HG03196 (cell line): ENCODE results near the gene C1orf21.
A peak's percentile ranks its signal among the peaks of the same experiment; 100 is the strongest.

ENCODE experiments used
- ATAC-seq: cut with Tn5 transposase; IDR thresholded peaks from one replicate; pipeline ENCODE4 v1.9.1; 2021; ENCODE audit not compliant: unreplicated experiment

The C1orf21 gene

DNA sequence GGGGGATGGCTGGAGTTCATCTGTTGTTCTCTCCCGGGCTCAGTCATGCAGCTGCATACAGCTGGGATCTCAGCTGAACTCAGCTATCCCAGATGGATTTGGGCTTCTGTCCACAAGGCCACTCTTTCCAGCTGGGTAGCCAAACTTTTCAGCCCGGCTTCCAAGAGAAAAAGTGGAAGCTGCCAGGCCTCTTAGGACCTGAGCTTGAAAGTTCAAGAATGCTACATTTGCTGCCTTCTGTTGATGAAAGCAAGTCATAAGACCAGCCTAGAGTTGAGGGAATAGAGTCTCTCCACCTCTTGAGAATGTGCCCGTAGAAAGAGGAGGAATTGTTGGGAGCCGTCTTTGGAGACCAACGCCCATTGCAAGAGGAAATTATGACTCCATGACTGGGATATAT, 95.3 kb downstream of the C1orf21 start:
- no peak for ATAC-seq

DNA sequence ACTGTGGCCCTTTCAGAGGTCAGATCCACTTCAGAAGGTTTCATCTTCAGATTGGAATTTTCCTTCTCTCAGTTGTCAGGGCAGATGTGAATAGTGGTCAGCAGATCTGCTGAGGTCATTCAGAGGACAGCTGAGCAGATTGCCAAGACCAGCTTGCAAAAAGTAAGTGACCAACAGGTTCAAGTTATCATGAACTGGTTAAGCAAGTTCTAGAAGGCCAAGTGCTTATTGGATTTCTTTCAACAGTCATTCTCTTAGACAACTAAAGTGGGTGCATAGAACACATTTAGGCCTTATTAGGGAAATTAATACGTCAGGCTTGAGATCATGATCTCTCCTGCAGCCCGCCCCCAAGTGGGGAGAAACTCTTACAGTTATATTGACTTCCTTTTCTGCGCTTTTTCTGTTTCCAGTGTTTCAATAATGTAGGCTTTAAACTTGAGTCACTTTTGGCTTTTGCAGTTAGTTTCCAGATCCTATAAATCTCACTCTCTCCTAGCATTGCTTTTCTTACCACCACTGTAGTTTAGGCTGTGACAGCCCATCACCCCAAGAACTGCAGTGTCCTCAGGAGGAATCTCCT, 96.4 kb downstream of the C1orf21 start:
- ATAC-seq, result no peak

DNA sequence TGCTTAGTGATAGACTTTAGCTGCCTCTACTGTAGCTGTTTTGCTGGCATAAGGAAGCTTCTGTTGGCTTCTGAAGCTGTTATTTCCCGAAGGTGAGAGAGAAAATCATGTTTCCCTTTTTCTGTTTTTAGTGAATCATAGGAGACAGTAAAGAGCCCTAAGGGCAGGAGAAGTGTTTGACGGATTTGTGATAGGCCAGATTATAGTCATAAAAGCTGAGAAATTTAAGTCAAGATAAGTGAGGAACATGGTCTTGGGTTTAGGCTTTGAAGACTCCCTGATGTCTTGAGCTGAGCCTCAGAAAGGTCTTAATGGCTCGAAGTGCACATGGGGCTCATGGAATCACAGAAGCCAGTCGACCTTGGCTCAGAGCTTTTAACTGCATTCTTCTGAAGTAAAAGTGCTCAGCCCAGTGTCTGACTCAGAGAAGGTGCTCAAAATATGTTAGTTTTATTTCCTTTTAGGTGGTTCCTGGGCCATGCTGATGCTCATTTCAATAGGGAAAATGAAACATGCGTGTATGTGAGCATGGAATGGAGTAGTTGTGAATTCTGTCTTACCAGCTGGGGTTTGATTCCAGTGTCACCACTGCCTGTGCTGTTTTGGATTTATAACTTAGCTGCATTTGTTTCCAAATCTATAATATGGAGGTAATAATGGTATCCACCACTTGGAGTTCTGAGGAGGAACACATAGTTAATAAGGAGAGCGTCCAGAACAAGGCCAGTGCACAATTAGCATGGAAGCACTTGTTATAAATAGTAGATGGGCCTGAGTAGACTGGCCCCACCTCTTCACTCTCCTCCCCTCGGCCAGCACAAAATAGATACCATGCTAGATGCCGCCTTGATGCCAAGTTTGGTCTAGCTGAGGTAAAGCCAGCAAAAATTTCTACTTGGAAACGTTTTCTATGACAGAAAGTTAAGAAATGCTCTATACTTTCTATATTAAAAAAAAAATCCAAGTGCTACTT, 99.2 kb downstream of the C1orf21 start:
- ATAC-seq, result no peak

DNA sequence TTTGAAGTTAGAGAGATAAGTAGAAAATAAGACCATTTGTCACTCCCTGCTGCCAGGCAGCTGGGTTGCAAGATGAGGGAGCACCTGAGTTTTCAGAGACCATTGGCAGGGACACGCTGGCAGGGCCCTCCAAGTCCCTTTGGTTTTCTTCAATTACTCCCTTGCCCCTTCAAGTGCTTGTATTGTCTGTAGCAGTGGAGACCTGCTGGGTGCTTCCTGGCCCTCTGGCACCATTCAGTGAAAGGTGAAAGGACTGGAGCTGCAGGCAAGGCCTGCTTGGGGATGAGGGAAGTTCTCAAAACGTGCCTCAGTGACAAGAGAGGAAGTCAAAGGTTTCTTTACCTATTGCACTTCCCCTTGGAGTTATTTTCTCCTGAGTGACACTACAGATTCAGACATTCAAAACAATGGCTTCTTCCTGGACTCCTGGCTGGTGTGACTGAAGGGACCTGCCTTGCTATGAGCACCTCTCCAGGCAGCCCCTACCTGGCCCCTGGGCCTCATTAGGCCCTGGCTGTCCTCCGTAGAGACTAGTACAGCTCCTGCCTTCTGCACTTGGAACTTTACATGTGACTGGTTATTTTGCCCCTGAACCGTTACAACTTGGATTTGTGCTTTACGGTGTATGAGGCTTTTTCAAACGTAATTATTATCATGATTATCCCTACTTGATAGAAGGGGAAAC, 100.1 kb downstream of the C1orf21 start:
- no peak for ATAC-seq

DNA sequence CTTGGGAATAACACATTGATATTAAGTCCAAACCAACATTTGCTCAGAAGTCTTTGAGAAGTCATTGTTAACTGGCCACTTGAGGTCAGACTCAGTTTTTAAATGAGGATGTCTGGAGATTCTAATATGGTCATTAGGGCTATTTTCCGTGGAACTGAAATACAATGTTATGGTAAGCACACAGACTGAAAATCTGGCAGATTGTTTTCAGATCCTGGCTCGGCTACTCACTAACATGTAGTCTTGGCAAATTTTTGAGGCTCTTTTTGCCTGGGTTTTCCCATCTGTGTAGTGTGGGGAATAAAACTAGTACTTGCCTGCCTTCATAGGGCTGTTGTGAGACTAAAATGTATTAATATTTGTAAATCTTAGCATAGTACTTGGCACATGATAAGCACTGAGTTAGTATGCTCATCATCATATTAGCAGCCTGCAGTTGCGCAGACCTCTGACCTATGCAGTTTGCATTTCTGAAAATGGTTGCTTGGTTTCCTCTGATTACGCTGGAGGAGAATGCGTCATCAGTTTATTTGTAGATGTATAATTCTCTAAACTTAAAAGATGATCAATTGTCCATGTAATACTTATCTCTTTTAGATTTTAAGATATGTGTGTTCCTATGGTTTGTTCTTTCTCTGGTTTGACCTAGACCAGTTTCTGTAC, 100.8 kb downstream of the C1orf21 start:
- ATAC-seq, result no peak

DNA sequence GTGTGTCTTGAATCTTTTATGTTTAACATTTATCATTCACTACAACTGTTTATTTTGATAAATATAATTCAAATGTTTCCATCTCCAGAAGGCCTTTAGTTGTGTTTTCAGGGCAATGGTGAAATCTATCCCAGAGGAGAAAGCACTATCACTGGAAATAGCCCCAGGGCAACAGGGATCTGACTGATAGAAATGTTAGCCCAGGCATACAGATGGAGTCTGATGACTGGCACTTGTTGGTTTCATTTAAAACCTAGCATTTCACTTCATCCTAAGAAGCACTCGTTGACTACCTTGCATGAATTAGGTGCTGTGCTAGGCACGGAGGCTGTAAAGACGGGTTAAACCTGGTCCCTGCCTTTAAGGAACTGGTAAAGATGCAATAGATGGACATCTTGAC, 103.1 kb downstream of the C1orf21 start:
- ATAC-seq, result no peak

DNA sequence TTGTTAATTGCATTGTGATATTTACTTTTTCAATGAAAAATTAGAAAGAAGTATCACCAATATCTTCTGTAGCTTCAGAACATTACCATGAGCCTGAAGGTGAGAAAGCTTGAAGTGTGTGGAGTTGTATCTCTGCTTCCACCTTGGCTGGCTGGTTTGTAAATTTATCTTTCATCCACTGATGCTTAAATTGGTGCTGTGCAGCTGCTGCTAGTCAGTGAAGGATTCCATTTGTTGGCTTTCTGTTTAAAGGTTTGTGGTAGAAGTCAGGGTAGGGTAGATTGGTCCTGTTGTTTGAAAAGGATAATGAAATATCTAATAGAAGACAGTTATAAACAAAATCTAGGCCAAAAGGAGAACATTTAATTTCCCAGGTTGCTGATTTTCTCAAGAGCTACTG, 105.7 kb downstream of the C1orf21 start:
- no peak for ATAC-seq

DNA sequence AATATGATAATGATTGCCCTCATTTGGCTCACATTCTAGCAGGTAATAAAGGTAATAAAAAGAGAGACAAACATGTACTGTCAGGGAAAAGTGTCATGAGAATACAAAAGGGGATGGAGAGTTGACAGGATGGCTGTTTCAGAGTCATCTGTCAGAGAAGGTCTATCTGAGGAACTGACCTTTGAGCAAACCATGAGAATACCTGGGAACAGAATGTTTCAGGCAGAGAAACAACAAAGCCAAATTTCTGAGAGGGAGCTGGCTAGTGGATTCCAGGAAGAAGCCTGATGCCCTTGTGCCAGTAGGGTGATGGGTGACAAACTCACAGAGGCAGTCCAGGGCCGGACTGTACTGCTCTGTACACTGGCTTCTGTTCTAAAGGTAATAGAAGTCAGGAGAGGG, 107.2 kb downstream of the C1orf21 start:
- no peak for ATAC-seq

DNA sequence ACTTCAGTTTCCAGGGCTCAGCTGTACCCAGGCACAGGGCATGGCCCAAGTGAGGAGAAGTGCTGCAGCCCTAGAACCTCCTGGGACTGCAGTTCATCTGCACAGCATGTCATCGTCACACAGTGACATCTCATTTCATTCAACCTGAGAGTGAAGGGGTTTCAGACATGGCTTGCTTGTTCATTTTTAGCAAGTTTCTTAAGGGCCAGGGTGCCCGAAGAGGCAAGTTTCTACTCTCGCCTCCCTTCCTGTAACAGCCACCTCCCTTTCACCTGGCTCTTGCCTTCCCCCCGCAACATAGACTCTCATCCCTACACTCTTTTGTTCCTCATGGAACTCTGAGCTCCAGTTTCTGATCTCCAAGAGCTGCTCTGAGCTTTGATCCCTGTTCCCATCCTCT, 108.1 kb downstream of the C1orf21 start:
- peak; percentile 74 for ATAC-seq

DNA sequence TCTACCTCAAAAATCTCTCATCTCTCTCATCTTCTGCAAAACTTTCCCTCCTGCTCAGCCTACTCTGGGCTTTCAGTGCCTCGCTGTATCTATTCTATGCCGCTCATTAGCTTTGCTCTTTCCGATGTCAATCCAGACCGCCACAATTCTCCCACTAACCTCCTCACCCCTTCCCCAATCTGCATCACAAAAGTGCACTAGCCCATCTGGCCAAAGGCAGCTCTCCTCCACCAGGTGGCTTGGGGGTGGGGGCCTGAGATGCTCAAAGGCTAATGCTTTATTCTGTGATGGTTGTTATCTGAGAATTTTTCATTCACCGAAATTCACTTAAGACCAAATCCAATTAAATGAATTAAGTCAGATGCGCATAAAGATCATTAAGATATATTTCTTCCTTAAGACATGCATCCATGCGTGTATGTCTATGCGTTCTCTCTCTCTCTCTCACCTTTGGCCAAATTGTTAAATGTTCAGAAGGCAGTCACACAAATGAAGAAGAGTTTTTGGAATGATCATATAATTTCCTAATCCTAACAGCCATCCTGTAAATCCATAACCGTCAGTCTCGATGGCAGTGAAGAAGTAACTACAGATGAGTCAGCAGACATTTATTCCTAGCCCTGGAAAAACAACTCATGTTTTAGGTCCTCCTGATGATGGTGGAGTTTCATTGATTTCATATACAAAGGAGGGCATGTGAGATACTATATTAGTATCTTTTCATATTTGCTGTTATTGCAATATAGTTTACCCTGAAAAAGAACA, 111.3 kb downstream of the C1orf21 start:
- ATAC-seq, result no peak

DNA sequence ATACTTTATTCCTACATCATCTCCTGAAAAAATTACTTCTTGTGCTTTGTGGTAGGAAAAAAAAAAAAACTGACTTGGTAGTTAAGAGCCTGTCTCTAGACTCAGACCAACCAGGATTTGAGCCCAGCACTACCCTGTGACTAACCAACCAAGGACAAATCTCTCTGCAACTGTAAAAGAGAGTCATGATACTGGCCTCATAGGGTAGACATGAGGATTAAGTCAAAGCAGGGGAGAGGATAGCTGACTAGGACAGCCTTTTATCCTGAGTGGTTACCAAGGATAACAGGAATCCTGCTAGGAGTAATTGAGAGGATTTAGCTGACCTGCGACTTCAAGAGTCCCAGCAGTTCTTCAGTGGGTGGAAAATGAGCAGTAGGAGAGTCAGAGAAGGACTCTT, 112.8 kb downstream of the C1orf21 start:
- ATAC-seq, result no peak

DNA sequence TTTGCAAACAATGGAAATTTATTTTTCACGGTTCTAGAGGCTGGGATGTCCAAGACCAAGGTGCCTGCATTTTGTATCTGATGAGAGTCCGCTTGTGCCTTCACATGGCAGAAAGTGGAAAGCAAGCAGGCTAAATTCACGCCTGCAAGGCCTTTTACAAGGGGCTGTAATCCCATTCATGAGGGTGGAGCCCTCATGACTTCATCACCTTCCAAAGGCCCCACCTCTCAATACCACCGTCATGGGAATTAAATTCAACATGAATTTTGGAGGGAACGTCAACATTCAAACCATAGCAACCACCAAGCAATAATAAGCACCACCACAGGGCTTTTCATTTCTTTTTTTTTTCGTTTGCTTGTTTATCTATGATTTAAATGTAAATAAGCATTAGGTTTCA, 115.3 kb downstream of the C1orf21 start:
- no peak for ATAC-seq

DNA sequence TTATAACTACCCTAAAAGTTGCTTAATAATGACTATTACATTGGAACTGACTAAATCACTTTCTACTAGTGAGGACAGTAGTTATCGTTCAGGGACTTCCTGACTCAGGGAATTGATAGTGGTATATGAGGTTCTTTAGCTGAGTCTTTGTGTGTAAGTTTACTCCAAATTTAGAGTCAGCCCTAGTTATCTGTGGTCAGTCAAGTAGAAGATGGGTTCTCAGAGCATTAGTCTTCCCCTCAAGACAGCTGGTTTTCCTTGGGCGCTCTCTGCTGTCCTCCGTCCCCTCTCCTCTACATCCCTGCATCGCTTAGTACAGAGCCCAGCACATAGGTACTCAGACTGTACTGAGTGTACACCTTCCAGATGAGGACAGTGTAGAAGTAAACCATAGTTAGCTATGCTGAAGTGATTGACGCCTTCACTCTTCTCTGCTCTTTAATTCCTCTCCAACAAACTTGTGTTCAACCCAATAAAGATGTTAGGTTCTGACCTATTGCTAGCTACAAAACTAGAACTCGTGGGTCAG, 116.5 kb downstream of the C1orf21 start:
- ATAC-seq, result no peak

DNA sequence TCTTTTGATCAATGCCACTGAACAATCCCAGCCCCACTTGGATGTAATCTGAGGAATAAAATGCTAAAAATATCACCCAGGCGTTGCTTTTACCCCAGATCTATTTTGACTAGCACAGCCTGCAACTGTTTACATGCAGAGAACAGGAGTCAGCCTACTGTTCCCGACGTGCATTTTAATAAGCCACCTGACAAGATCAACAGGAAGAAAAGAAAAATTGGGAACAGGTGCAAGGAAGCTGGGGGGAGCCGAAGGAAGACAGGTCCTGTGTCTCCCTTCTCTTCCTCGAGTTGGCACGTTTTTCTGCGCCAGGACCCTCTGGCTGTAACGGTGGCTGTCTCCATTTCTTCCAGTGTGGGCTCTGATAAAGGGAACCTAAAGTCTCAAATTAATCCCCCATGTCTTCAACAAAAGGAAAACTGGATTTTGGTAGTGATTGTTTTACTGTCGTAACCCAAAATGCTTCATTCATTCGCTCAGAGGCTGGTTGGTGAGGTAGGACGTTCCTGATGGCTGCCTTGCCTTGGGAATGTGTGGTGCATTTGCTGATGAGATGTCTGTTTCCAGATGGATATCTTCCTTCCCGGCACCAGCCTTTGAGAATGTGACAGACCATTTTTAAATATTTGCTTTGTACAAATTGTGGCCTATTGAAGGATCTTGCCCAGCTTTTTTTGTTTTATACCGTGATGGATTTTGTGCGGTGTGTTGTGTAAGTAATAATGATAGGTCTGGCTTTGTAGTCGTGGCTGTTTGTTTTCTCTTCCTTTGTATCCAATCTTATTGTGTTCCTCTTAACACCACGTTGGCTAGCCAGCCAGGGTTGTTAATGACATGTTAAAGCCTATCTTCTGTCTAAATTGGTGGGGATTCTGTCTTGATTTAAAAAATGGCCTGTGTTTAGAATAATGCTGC, 117.5 kb downstream of the C1orf21 start:
- no peak for ATAC-seq

DNA sequence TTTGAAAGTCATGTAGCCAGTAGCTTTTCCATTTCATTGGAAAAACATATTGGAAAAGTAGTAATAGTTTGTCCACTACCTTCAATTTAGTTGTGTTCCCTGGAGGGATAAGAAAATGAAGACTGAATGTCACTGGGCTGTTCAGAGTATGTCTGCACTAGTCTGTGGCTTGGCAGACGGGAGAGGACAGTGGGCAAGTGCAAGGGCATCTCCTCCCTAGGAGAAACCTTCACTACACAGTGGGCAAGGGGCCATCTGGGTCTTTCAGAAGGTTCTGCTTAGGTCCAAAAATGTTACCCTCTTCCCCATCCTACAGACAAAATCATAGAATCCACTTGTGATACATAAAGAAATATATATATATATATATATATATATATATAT, 118.1 kb downstream of the C1orf21 start:
- ATAC-seq, result no peak

DNA sequence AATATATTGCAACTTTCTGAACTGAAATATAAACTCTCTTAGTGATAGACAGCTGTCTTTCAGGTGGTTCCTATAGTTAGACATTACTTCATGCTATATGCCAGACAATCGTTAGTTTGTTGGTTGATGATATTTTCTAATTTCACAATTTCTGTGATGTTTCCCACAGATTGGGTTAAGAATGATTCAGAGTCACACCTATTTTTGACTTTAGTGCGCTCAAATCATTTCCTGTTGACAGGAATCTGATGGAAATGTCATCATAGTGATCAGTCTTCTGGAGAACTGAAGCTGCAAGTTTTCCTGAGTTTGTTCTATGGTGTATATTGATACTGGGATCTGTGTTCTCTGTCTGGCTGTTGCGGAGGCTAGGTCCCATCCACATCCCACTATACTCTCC, 119.7 kb downstream of the C1orf21 start:
- ATAC-seq, result no peak

DNA sequence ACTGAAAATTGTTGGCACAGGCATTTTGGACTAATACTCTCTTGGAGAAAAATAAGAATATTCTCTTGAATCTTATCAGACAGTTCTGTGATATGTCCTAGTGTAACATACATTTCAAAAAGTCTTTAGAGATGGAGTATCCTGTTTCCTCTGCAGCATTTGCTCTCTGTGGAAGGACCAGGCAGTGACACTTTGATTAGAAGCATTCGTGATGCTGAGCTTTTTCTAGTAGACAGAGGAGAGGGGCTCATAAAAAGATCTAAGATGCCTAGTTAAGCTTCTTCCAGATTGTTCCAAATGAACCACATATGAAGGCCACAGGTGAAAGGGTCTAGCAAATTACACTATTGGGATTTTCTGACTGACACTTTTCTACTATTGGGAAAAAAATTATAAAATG, 120.3 kb downstream of the C1orf21 start:
- ATAC-seq, result no peak

DNA sequence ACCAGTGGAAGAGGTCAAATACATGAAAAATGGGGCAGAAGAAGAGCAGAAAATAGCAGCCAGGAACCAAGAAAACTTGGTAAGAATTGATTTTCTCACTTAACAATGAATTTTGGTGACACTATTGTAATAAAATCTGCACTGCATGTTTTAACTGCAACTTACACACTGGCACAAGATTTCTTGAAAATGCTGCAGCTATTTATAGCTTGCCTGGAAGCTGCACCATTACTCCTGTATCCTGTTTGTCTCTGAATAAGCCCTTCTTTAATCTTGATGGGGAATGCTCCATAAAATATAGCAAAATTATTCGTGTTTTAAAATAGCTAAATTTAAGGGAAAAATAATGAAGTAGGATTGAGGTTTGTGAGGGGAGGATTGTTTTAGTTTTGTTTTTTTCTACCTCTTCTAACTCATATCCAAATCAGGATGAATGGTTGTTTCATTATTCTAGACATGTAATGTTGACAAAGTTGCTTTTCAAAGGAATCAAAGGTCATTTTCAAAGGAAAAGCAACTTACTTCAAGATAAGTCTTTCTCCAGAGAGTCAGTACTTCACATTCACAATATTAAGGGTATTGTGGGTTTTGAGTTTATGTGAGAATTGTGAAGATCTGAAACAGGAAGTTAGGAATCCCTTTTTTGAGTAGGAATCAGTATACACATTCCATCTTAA, 120.9 kb downstream of the C1orf21 start:
- no peak for ATAC-seq

DNA sequence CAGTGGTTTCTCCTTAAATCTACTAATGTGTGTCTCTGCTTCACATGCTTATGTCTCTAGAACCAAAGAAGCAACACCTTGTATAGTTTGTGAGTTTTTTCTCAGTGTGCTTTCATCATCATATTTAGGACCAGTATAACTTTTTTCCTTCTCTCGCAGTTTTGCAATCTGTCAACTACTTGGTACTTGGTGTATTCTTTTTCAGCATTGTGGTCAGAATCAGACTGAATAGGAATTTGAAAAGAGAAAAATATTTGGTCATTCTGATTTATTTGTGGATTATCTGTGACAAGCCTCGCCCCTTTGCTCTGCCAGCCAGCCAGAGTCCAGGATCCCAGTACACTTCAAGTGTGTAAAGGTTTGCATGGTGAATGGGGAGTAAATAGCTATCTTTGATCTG, 122.3 kb downstream of the C1orf21 start:
- ATAC-seq, result no peak
